ENCODE data around the gene NCK2.
"Not testable (repeated sequence)": the region's sequence is repeated elsewhere in the genome, so short reads cannot be mapped to it uniquely, and the experiment has no call there.

The NCK2 gene

DNA sequence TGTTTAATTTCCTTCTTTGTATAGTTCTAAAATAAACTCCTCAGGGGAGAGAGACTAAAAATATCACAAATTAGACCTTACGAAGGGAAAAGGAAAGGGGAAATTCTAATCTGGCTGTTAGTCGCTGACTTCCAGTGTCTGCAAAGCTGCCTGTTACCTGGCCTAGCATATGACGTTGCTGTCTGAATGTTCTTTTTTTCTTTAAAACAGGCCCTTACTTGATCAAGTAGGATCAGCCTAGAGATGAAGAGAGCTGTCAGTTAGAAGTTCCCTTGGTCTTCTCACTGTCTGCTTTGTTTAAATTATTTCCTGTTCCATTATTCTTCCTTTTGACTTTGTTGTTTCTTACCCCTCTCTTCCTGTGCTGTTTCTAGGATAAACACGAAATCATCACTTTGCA lies 11.2 kb downstream of the NCK2 start:
- TF ChIP-seq POLR2A (IDR thresholded peaks at IDR 0.05; ENCODE audit: low read depth, low read length): no peak
- no peak for FAIRE-seq
- no peak for DNase-seq (ENCODE audit: insufficient read length, low spot score)

DNA sequence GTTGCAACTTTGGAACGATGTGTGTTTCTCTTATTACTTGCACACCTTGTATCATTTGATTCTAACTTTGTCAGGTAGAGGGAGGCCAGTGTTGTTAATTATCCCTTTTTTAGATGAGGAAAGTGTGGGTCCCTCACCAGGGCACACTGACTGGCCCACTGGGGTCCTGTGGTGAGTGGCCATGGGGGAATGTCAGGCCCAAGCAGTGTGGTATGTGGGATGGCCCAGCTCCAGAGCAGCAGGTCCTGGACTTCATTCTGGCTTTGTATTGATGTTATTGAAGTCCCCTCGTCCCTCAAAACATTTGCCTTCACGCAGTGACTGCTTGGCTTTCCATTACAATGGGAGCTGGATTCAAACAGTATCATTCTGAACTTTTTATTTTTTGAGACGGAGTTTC lies 11.7 kb downstream of the NCK2 start:
- no peak for DNase-seq (ENCODE audit: insufficient read length, low spot score)
- FAIRE-seq: no peak
- no peak for TF ChIP-seq POLR2A (IDR thresholded peaks at IDR 0.05; ENCODE audit: low read depth, low read length)

DNA sequence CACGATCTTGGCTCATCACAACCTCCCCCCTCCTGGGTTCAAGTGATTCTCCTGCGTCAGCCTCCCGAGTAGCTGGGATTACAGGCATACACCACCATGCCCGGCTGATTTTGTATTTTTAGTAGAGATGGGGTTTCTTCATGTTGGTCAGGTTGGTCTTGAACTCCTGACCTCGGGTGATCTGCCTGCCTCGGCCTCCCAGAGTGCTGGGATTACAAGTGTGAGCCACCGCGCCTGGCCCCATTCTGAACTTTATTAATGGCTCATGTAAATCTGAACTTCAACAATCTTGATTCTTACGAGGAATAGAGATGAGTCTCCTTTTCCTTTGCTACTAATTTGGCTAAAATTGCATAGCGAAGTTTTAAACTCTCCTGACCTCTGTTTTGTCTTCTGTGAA lies 12.2 kb downstream of the NCK2 start:
- not testable (repeated sequence) for DNase-seq (ENCODE audit: insufficient read length, low spot score); FAIRE-seq

DNA sequence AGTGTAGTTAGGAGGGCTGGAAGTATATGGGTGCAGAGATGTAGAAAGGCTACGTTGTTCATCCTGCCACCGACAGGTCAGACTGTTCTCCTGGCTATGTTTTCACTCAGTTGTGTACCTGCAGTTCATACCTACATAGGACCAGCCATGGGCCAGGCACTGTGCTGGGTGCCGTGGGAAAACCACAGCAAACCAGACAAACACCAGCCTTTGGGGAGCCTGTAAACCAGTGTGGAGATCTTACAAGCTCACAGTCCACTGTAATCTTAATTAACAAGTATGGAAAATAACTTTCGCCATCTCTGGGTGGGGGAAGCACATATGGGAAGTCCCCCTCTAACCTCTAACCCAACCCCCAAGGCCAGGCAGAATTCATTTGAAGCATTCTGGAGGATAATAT lies 12.7 kb downstream of the NCK2 start:
- DNase-seq (ENCODE audit: insufficient read length, low spot score) (no peak), FAIRE-seq (no peak)
- no peak for TF ChIP-seq POLR2A (IDR thresholded peaks at IDR 0.05; ENCODE audit: low read depth, low read length)

DNA sequence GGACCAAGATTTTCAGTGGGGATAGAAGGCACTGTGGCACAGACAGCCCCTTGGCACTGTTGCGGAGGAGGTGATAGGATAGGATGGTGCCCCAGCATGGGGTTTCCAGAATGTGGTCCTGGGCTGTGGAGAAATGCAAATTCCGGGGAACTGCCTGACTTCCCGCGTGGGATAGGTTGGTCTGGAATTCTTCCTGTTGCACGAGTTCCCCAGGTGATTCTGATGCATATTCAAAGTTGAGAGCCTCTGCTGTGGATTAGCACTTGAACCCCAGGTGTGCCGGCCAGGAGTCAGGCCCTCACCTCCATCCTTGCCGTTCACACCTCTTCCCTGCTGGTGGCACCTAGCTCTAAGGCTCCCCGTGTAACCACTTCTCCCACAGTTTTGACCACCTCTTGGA lies 15.5 kb downstream of the NCK2 start:
- DNase-seq (ENCODE audit: insufficient read length, low spot score) (no peak), FAIRE-seq (no peak)
- no peak for TF ChIP-seq POLR2A (IDR thresholded peaks at IDR 0.05; ENCODE audit: low read depth, low read length)

DNA sequence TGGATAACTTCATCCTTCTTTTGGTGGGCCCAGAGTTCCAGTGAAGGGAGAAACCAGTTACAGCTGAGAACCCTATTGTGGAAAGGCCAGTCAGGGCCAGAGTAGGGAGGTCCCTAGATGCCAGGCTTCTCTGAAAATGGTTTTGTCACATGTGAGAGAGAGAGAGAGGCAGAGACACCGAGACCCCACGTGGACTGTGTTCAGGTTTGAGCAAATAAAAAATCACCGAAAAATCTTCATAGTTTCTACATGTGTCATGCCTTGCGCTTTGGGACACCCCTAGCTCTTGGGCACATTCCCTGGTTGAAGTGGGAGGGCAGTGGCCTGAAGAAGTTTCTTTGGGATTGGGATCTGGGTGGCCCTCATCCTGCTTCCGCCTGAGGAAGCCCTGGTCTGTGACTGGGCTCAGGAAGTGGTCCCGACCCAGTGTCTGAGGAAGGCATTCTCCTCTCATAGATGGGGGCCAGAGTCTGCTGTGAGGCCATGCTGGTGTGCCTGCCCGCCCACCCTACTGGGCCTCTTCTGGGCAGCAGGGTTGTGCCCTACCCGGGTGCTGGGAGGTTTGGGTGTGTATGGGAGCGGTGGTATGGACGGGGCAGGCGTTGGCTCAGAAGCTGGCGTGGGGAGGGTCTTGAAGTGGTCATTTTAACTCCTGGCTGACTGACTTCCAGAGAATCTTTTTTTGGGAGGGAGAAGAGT lies 16.1 kb downstream of the NCK2 start:
- DNase-seq (ENCODE audit: insufficient read length, low spot score) (no peak), FAIRE-seq (no peak)
- TF ChIP-seq POLR2A (IDR thresholded peaks at IDR 0.05; ENCODE audit: low read depth, low read length): no peak

DNA sequence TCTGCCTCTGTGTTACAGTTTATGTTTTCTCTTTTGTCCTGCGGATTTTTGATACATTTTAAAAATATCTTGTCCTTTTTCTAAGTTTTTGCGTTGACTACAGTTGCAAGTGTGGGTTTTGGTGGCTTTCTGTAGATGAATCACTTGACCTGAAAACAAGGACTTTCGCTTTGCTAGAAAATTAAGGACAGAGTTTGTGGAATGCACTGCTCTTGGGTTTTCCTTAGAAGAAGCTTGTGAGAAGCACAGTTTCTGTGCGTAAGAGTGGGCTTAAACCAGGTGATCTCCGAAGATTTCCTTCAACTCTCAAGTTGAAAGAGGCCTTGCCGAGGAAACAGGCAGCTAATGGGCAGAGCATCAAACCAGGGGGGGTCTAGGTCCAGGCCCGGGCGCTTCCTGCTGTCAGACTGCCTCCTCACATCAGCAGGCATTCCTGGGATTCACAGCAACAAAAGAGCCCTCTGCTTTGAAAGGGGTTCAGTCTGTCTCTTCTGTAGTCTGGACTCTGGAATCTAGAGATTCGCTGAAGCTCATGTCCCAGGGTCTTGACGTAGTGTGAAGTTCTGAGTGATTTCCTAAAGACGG lies 17.3 kb downstream of the NCK2 start:
- FAIRE-seq: no peak
- no peak for TF ChIP-seq POLR2A (IDR thresholded peaks at IDR 0.05; ENCODE audit: low read depth, low read length)
- DNase-seq (ENCODE audit: insufficient read length, low spot score): no peak

DNA sequence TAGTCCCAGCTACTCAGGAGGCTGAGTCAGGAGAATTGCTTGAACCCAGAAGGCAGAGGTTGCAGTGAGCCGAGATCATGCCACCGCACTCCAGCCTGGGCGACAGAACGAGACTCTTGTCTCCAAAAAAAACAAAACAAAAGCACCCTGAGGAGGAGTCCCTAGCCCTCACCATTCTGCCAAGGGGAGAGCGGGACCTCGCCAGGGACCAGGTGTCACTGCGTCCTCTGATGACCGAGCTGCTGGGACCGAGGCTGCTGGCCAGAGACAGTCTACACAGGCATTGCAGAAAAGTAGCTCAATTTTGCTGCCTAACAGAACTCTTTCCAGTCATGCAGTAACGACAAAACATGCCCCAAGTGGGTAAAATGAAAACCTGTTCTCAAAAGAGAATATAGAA lies 18.4 kb downstream of the NCK2 start:
- no peak for FAIRE-seq
- no peak for TF ChIP-seq POLR2A (IDR thresholded peaks at IDR 0.05; ENCODE audit: low read depth, low read length)
- DNase-seq (ENCODE audit: insufficient read length, low spot score): no peak

DNA sequence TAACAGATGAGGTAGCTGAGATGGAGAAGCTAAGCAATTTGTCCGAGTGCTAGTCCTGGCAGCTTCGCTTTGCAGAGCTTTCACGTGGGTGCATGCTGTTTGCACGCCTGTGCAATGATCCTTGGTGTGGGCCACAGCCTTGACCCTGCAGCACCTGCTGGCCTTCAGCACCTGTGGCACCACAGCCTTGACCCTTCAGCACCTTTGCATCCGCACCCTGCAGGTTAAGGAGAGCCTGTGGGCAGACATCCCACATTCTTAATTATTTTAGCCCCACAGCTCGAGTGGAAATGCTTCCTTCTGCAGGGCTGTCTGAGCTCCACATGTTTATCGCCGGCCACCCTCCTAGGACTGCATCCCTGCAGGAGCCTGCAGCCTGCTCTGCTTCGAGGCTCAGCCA lies 19.3 kb downstream of the NCK2 start:
- no peak for FAIRE-seq
- no peak for TF ChIP-seq POLR2A (IDR thresholded peaks at IDR 0.05; ENCODE audit: low read depth, low read length)
- no peak for DNase-seq (ENCODE audit: insufficient read length, low spot score)

DNA sequence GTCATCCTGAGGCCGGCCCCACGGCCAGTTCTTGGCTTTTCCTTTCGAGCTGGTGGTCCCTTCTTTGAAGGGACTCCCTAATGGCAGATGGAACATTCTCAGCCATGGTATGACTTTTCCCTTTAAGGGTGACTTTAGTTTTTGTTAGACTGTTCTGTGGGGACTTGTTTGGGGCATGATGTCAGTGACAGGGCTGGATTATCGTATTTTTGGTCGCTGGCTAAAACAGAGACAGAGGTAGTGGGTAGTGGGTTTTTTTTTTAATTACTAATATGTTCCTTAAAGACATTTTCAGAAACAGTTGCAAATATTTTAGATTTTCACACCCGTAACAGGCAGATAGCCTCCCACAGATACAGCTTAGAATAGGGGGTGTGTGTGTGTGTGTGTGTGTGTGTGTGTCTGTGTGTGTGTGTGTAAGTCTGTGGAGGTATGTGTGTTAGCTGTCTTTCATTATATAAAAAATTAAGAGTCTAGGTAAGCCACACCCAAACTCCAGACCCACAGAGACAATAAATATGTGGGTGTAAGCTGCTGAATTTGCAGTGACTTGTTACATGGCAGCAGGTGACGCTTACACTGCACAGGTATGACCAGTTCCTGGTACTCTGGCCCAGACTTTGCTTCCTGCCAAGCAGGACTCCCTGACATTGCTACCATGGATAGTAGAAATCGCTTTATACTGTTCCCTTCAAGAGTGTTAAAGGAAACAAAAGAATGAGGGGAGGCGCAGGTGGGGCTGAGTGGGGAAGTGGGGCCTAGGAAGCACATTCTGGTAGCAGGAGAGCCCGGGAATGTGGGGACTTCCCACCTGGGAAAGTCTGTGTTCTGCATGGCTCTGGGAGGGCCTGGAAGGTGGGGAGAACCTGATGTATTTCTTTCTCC lies 20.9 kb downstream of the NCK2 start:
- no peak for FAIRE-seq
- DNase-seq (ENCODE audit: insufficient read length, low spot score): no peak
- no peak for TF ChIP-seq POLR2A (IDR thresholded peaks at IDR 0.05; ENCODE audit: low read depth, low read length)

DNA sequence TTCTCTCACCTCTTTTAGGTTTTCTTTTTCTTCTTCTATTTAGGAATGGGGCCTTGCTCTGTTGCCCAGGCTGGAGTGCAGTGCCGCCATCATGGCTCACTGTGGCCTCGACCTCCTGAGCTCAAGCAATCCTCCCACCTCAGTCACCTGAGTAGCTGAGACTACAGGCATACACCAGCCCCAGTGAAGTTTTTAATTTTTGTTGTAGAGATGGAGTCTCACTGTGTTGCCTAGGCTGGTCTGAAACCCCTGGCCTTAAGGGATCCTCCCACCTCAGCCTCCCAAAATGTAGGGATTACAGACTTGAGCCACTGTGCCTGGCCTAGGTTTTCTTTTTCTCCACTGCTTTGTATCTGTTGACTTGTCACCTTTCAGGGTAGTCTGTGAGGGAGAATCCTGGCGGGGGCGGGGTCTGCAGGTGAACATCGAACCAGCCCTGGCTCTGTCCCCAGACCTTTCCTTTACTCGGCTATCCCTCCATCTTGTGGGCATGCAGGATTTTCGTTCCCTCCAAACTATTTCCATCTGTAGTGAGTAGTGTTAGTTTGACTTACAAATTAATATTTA lies 21.7 kb downstream of the NCK2 start:
- FAIRE-seq: no peak
- DNase-seq (ENCODE audit: insufficient read length, low spot score): no peak
- no peak for TF ChIP-seq POLR2A (IDR thresholded peaks at IDR 0.05; ENCODE audit: low read depth, low read length)

DNA sequence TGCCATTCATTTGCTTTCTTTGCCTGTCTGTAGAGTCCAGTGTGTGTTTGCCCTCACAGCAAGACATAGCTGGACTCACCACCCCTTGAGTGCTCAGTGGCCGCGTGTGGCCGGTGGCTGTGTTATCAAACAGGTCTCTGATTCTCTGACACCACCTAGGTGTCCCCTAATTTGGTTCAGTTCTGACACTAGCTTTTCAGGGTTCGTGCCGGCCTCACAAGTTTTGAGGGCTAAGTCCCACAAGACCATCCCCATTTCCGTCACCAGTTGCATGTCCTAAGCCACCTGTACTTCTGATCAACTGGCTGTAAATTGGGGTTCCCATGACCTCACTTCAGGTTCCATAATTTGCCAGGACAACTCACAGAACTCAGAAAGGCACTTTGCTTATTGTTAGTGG lies 23.5 kb downstream of the NCK2 start:
- DNase-seq (ENCODE audit: insufficient read length, low spot score): no peak
- TF ChIP-seq POLR2A (IDR thresholded peaks at IDR 0.05; ENCODE audit: low read depth, low read length): no peak
- FAIRE-seq: no peak

DNA sequence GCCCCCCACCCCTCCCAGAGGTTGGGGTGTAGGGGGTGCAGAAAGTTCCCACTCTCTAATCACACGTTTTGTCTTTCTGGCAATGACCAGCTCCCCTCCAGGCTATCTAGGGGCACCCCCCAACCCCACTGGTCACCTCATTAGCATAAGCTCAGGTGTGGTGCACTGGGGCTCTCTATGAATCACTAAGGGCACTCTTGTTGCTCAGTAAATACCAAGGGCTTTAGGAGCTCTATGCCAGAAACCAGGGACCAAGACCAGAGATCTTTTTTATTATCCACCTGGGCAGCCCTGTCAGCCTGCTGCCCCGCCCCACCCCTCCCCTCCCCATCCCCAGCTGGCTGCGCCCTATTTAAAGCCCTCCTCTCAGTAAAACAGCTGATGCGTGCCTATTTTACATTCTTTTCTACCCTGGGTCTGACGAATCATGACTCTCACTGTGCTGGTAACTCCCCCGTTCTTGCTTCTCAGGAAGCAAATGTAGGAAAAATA lies 24.3 kb downstream of the NCK2 start:
- FAIRE-seq (no peak), DNase-seq (ENCODE audit: insufficient read length, low spot score) (no peak)
- no peak for TF ChIP-seq POLR2A (IDR thresholded peaks at IDR 0.05; ENCODE audit: low read depth, low read length)

DNA sequence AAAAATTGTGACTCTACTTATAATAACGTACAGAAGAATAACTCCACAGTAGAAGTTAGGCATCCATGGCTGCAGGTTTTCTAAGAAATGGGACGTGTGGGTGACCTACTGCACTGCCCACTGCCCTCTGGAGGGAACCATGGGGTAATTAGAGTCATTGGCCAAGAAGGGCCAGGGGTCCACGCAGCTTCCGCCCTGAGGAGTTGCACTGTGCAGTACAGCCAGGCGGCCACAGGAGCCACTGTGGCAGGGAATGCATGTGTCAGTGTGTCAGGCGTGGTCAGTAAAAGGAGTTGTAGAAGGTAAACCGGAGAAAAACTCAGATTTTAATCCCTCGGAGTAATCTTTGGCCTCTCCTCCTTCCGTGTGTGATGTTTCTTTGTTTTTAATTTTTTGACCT lies 24.8 kb downstream of the NCK2 start:
- FAIRE-seq (no peak), DNase-seq (ENCODE audit: insufficient read length, low spot score) (no peak)
- TF ChIP-seq POLR2A (IDR thresholded peaks at IDR 0.05; ENCODE audit: low read depth, low read length): no peak

Data from H54 (cell line).